ENCODE data around the gene ERRFI1.

Gene ERRFI1

GRCh38 chr1:8042134-8042533 is 16.0 kb upstream of the ERRFI1 start:
- DNase-seq = no peak

DNA sequence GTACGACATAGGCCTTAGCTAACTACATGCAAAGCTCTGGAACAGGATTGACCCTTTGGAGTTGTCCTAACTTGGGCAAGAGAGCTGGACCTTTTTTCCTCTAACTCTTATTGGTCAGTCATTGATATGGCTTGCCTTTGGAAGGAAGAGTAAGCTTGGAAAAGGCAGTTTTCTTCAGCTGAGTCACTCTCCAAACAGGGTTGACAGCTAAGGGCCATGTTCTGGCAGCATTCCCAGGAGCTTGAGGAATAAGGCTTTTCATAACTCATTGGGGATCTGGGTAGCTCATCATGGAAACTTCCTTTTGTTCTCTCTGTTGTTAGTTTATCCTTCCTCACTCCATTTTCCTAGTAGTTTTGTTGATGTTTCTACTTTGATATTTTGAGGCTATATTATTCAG is 14.5 kb upstream of the ERRFI1 start:
- no peak for DNase-seq

GRCh38 chr1:8039071-8039470 is 13.0 kb upstream of the ERRFI1 start:
- DNase-seq = no peak

- DNase-seq = no peak
These were observed 9.2 kb upstream of the ERRFI1 start for GRCh38 chr1:8035289-8035688.

- no peak for DNase-seq
These were observed 7.2 kb upstream of the ERRFI1 start for GRCh38 chr1:8033322-8033721.

GRCh38 chr1:8032366-8032910 is 6.3 kb upstream of the ERRFI1 start:
- DNase-seq = no peak

DNA sequence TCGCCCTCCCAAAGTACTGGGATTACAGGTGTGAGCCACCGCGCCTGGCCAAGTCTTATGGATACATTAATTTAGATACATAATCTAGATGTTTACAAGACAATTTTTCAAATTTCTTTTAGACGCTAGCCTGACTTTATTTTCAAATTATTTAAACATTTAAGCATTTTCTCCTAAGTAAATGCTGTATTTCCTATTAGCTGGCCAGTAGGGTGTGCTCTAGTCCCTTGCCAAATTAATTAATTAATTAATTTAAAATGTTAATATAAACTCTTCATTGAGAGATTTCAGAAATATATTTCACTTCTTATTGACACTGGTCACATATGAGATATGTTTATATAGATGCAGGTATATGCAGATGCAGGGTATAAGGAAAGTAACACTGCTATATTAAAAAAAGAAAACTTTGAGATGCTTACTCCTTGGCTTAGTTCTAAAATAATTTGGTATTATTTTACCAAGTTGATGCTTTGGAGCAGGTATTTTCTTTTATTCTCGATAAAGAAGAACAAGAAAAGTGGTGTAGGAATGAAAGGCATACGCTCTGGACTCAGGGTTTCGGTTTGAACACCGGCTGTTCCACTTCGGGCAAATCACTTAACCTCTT is 5.2 kb upstream of the ERRFI1 start:
- DNase-seq = no peak

DNA sequence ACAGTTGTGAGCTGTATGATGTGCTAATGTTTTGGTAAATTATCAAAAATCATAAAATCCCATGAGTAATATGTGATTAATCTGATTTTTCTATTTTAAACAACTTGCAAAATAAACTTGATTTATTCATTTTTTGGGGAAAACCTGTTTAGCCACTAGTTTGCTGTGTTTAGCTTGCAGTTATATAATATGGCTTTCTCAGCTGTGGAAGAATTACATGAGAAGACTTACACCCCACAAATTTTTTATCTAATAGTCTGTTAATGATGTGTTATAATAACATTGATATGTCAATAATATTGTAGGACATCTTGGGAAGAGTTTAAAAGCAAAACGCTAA is 2.4 kb upstream of the ERRFI1 start:
- no peak for DNase-seq

DNA sequence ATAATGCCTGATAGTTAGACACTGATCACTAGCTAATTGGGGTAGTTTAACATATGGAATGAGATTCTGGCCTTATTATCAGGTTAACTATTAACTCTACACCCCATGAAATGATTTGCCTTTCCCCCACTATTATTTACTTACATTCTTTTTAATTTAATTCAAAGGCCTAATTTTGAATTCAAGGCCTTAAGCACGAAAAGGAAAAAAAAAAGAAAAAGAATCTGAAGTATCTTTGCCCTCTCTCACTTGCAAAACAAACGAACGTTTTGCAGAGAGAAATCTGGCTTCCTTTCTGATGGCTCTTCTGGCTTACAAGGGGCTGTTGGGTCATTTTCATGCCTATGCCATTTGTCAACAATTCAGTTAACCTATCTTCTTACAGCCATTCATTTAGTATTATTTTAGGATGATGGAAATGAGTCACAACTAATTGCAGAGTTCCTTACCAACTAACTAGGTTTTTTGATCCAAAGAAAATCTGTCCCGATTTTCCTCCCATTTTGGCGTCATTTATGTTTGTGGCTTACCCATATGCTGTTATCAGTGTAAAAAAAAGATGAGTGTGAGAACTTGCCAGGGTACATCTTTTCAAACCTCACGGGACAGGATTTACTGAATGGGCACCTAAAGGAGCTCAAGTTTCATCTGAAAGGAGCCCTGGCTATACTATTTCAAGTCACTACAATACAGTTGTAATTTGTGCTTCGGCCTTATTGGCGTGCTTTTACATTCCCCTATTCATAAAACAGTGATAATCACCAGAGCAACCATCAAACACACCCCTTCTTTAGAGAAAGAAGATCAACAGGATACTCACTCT is 1.9 kb upstream of the ERRFI1 start:
- no peak for DNase-seq

DNA sequence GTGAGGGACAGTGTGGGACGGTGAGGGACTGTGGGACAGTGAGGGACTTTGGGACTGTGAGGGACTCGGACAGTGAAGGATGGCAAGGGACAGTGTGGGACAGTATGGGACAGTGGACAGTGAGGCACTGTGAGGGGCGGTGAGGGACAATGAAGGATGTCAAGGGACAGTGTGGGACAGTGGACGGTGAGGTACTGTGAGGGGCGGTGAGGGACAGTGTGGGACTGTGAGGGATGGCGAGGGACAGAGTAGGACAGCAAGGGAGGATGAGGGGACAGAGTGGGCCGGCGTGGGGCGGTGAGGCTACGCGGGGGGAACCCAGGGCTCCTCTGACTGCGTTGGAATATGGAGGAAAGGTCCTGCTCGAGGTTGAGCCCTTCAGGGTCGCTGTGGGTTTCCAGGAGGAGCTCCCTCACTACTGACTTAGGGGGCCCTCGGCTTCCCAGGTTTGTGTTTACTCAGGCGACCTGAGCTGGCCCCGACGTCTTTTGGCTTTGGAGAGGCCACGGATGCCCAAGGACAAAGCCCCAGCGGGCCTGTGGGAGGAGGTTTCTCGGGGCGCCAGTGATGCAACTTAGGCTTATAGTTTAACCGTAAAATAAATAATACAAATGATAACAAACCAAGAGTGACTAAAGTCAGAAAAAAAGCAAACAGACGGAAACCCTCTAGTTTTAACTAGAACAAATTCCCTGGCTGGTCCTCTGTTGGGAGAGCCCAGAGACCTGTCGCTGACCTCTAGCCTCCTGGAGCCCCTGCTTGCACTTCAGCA is 1.1 kb upstream of the ERRFI1 start:
- no peak for DNase-seq

GRCh38 chr1:8025671-8026144 is 401 bp downstream of the ERRFI1 start:
- DNase-seq = peak; percentile 60

DNA sequence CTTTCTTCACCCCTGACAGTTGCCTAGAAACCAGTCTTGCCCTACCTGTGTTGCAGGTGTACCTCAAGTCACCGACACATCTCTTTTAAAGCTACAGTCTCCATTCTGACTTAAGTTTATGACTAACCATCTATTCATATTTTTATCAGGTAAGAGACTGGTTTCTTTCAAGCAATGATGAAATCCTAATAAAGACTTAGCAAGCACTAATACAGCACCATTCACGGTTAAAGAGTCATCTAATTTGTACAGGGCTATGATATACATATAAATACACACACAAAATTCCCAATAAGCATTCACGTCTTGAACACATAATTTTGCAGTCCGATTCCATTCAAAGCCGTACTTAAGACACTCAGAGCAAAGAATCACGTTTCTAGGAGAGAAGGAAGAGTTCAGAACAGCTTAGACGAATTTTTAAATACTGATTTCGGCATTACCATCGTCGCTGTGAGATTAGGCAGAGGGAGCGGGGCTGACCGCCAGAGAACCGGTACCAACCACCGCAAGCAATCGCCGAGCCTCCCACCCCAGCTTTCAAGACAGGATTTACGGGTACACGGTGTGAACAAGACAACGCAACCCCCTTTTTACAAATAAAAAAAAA is 943 bp downstream of the ERRFI1 start:
- no peak for DNase-seq

DNA sequence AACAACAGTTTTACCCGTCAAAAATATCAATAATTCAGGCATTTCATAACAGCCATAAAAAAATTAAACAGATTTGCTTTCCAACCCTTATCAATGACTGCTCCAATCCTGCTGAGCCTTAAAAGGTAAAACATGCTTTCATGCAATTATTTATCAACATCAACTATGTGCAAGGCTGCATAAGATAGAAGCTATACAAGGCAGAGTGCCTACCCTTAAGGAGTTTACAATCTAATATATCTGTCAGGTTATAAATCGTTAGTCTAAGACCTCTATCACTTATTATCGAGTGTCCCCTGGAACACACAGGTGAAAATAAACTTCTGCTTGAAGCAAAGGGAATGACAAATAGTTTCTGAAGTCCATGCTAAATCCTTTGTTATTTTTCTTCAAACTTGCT is 1.8 kb downstream of the ERRFI1 start:
- no peak for DNase-seq

DNA sequence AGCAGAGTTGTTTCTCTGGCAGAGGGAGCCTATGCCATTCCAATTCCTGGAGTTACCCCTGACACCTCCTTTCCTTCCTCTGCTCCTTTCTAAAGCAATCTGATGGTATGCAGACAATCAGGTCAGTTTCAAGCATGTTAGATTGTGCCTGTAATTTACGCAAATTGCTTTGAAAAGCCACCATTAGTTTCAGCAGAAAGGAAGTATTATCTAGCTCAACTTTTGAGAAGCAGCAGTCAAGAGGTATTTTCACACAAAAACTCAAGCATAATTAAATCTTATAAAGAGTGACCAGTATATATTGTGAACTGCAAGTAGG is 2.2 kb downstream of the ERRFI1 start:
- DNase-seq = no peak

- DNase-seq = no peak
These were observed 2.7 kb downstream of the ERRFI1 start for GRCh38 chr1:8023287-8023994.

DNA sequence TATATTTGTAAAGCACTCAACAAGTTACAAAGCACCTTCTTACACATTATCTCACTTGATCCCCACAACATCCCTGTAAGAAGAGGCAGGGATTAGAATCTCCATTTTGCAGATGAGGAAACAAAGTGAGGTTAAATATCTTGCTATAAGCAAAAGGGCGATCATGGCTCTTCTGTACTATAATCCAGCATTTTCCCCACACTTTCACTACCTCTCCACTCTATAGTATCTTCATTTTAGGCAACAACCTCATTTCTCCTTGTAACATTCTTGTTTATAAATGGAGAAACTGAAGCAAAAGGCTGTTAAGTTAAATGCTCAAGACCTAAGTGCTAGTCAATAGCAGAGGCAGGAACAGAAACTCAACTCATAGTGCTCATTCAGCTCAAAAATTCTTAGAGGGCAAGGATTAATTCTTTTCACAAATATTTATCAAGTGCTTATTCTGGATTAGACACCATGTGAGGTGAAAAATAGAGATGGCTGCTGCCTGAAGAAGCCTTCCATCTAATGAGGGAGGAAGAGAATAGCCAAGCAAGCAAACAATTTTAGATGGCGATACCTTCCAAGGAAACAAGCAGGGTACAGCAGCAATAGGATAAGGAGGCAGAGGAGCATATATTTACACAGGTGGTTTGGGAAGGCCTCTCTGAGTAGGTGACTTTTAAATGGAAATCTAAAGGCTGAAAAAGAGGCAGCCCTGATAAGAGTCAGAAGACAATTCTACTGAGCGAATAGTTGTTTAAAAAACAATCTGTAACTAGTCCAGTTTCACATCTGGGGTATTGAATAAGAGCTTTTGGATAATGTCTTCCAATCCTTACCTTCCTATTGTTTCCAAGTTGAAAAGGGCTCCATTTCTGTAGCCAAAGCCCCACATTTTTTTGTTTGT is 3.5 kb downstream of the ERRFI1 start:
- DNase-seq = no peak

DNA sequence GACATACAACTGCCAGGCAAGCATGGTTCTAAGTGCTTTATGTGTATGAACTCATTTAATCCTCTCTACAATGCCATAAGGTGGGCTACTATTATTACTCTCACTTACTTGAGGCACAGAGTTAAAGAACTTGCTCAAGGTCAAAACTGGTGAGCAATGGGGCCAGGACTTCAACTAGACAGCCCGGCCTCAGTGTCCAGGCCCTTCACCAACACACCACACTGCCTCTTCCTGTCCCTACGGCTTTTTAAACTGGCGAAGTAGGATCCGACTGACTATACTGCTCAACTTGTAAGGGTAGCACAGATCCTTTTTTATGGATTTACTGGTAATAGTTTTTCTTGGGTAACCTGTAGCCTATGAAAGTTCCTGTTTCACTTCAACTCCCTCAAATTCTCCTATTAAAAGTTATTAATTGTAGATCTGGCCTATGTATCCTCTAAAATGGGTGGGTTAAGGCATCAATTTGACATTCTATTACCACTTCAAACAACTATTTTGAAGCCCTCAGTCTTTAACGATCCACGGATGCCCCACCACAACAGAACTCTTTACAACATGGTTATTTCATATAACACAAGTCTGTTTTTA is 4.3 kb downstream of the ERRFI1 start:
- DNase-seq = no peak

DNA sequence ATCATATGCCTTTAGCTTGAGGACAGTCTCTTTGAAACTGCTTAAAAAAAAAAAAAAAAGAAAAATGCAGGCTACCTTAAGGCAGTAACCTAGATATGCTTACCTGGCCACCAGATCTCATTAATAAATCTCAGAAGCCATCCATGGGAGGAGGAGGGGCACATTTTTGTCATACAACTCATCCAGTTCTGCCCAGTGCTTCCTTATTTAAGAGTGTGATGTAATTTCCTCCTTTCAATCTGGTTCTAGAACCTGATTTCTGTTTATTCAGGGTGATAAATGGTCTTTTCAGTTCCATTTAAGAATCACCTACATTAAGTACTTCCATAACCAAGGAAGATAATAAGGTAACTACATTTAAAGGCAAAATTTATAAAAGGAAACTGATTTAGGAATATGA is 6.1 kb downstream of the ERRFI1 start:
- no peak for DNase-seq

DNA sequence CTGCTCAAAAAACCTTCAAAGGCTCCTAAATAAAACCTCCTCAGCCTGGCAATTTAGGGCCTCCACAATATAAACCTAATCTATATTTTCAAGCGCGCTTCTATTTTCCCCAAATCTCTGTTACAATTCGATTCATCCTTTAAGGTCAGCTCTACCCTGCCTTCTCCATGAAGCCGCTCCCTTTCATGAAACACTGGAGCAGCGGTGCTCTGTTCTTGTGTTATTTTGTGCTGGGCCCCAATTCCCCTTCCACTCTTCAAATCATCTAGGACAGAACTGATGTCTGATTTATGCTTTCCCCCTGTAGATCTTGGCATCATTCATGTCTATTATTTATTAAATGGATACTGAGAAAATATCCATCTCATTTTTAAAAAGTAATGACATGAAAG is 6.9 kb downstream of the ERRFI1 start:
- DNase-seq = no peak

DNA sequence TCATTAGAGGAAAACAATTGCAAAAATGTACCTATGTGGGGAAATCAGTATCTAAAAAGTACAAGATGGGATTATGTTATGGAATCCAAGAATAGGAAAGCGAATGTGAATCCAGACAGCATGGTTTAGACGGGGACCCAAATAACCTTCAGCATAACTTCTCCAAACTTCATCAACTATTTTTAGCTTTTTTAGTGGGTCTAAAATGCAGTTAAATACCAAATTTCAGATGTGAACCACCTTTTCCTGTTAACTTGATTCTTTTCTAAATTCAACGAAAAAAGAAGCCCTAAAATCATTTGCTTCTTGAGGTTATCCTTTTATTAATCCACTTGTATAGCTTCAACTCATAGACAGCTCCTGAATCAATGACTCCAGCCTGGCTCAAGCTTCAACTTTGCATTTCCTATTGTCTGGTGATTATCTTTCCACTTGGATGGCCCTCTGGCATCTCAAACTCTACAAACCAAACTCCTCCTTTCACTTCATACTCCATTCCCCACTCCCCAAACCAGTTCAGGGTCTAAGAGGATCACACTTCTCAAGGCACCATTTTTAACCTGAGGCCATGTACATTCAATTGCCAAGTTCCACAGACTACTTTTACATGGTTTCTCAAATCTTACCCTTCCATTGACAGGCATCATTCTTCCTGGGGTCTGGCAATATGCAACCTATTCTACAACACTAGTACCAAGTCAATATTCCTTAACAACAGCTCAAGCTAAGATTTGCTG is 7.4 kb downstream of the ERRFI1 start:
- DNase-seq = no peak

Data from activated CD8-positive, alpha-beta memory T cell treated with anti-CD3 and anti-CD28 coated beads, Interleukin-2, amount 50 U/mL, for 48 hours (primary cell).